Measurements from ENCODE around the gene CRYBB1. TPM values are rescaled to one million over a fixed set of nuclear protein-coding genes. Genes with fewer than 3 reads are reported as not detected.

Gene CRYBB1
- polyA plus RNA-seq, 3 donors, result 0.33 to 1.6 (median 0.78) TPM

GRCh38 chr22:26555478-26555877, 62.3 kb downstream of the CRYBB1 start:
- Histone ChIP-seq H3K4me1 (ENCODE audit: control insufficient read depth in 1 of 2, insufficient read depth in 2 of 2, low read length in 2 of 2) (peaks cover 8% of the 10 kb centered on the region in 2 donors), H3K36me3 (replicated peaks in 1 of 2; ENCODE audit: control insufficient read depth in 1 of 2, insufficient read depth in 2 of 2, low read length in 2 of 2) (peaks cover 3 to 36% of the 10 kb centered on the region in 2 donors), H4K20me1 (ENCODE audit: insufficient read depth, low read length) (peaks cover 96% of the 10 kb centered on the region), H3K4me2 (replicated peaks; ENCODE audit: extremely low read depth, low read length, poor library complexity, severe bottlenecking) (no peak overlapping the region), H3K9ac (ENCODE audit: insufficient read depth, low read length, poor library complexity, severe bottlenecking) (no peak overlapping the region), H3K9me3 (replicated peaks in 1 of 2; ENCODE audit: control insufficient read depth in 1 of 2, insufficient read depth in 1 of 2, low read length in 2 of 2) (no peaks in the 10 kb centered on the region), H2AFZ (ENCODE audit: insufficient read depth, low read depth, low read length, poor library complexity, severe bottlenecking) (no peak overlapping the region), H3K27me3 (ENCODE audit: control insufficient read depth in 2 of 2, insufficient read depth in 2 of 2, low read length in 2 of 2) (no peaks in the 10 kb centered on the region), H3K79me2 (ENCODE audit: insufficient read depth, low read length) (peaks cover 91% of the 10 kb centered on the region), H3K4me3 (replicated peaks in 1 of 3; ENCODE audit: low read depth in 2 of 3, low read length in 3 of 3) (no peak overlapping the region), H3K27ac (ENCODE audit: low read depth in 1 of 2, low read length in 2 of 2) (no peak overlapping the region)
- no peak overlapping the region for H3K27ac Mint-ChIP-seq
- peaks cover 14 to 39% of the 10 kb centered on the region in 2 donors for H3K36me3 Mint-ChIP-seq
- H3K27me3 Mint-ChIP-seq (ENCODE audit: low read depth in 3 of 3), result peaks cover 0 to 2% (median 0%) of the 10 kb centered on the region in 3 donors
- no peak overlapping the region for H3K4me3 Mint-ChIP-seq
- peaks cover 10% of the 10 kb centered on the region for H3K4me1 Mint-ChIP-seq
- peaks cover 0 to 1% (median 0%) of the 10 kb centered on the region in 7 donors for H3K9me3 Mint-ChIP-seq
- no peak for DNase-seq
- WGBS (ENCODE audit: insufficient coverage), result 95% methylated on average over 10 of the region's 11 CpGs
- intact Hi-C loops (cut with micrococcal nuclease), result no loop called here
- no peak for TF ChIP-seq CTCF (IDR thresholded peaks at IDR 0.05)

GRCh38 chr22:26554956-26555355, 62.9 kb downstream of the CRYBB1 start:
- Mint-ChIP-seq H3K4me3 (no peak overlapping the region), H3K4me1 (peaks cover 5% of the 10 kb centered on the region), H3K36me3 (peaks cover 19 to 45% of the 10 kb centered on the region in 2 donors), H3K27ac (no peak overlapping the region), H3K27me3 (ENCODE audit: low read depth in 3 of 3) (peaks cover 0 to 2% (median 0%) of the 10 kb centered on the region in 3 donors), H3K9me3 (no peaks in the 10 kb centered on the region)
- H3K4me3 ChIP-seq (replicated peaks in 1 of 3; ENCODE audit: low read depth in 2 of 3, low read length in 3 of 3), result no peak overlapping the region
- H4K20me1 ChIP-seq (ENCODE audit: insufficient read depth, low read length), result peaks cover 96% of the 10 kb centered on the region
- peaks cover 3 to 41% of the 10 kb centered on the region in 2 donors for H3K36me3 ChIP-seq (replicated peaks in 1 of 2; ENCODE audit: control insufficient read depth in 1 of 2, insufficient read depth in 2 of 2, low read length in 2 of 2)
- no peak for TF ChIP-seq CTCF (IDR thresholded peaks at IDR 0.05)
- no peak overlapping the region for H3K27ac ChIP-seq (ENCODE audit: low read depth in 1 of 2, low read length in 2 of 2)
- no peak for DNase-seq
- no peak overlapping the region for H3K9ac ChIP-seq (ENCODE audit: insufficient read depth, low read length, poor library complexity, severe bottlenecking)
- H3K4me1 ChIP-seq (ENCODE audit: control insufficient read depth in 1 of 2, insufficient read depth in 2 of 2, low read length in 2 of 2), result peaks cover 2 to 3% of the 10 kb centered on the region in 2 donors
- H3K4me2 ChIP-seq (replicated peaks; ENCODE audit: extremely low read depth, low read length, poor library complexity, severe bottlenecking), result no peak overlapping the region
- H3K9me3 ChIP-seq (replicated peaks in 1 of 2; ENCODE audit: control insufficient read depth in 1 of 2, insufficient read depth in 1 of 2, low read length in 2 of 2), result no peaks in the 10 kb centered on the region
- no peaks in the 10 kb centered on the region for H3K27me3 ChIP-seq (ENCODE audit: control insufficient read depth in 2 of 2, insufficient read depth in 2 of 2, low read length in 2 of 2)
- H2AFZ ChIP-seq (ENCODE audit: insufficient read depth, low read depth, low read length, poor library complexity, severe bottlenecking), result no peak overlapping the region
- H3K79me2 ChIP-seq (ENCODE audit: insufficient read depth, low read length), result peaks cover 93% of the 10 kb centered on the region
- intact Hi-C loops (cut with micrococcal nuclease), result no loop called here
- 97% methylated on average over 5 of the region's 6 CpGs for WGBS (ENCODE audit: insufficient coverage)

Data from CD14-positive monocyte (primary cell).